ENCODE measurements around the gene CYGB.
"Not testable (repeated sequence)": the region's sequence is repeated elsewhere in the genome, so short reads cannot be mapped to it uniquely, and the experiment has no call there.

Gene CYGB

GRCh38 chr17:76538281-76538931, 897 bp upstream of the CYGB start:
- no peak for DNase-seq (ENCODE audit: low read depth, low spot score)

GRCh38 chr17:76537288-76537577, 276 bp downstream of the CYGB start:
- DNase-seq (ENCODE audit: low read depth, low spot score) = no peak

GRCh38 chr17:76536511-76537287, 810 bp downstream of the CYGB start:
- no peak for DNase-seq (ENCODE audit: low read depth, low spot score)

- DNase-seq (ENCODE audit: low read depth, low spot score) = no peak
Observed at GRCh38 chr17:76535788-76536510, 1.6 kb downstream of the CYGB start.

GRCh38 chr17:76534831-76535732, 2.4 kb downstream of the CYGB start:
- no peak for DNase-seq (ENCODE audit: low read depth, low spot score)

- DNase-seq (ENCODE audit: low read depth, low spot score) = not testable (repeated sequence)
Observed at GRCh38 chr17:76533640-76534359, 3.7 kb downstream of the CYGB start.

- DNase-seq (ENCODE audit: low read depth, low spot score) = no peak
Observed at GRCh38 chr17:76532072-76532651, 5.3 kb downstream of the CYGB start.

- DNase-seq (ENCODE audit: low read depth, low spot score) = no peak
Observed at GRCh38 chr17:76531486-76532038, 5.9 kb downstream of the CYGB start.

GRCh38 chr17:76530811-76531485, 6.6 kb downstream of the CYGB start:
- no peak for DNase-seq (ENCODE audit: low read depth, low spot score)

GRCh38 chr17:76530095-76530723, 7.3 kb downstream of the CYGB start:
- no peak for DNase-seq (ENCODE audit: low read depth, low spot score)

GRCh38 chr17:76529224-76530094, 8.1 kb downstream of the CYGB start:
- no peak for DNase-seq (ENCODE audit: low read depth, low spot score)

GRCh38 chr17:76528528-76529223, 8.8 kb downstream of the CYGB start:
- no peak for DNase-seq (ENCODE audit: low read depth, low spot score)

- DNase-seq (ENCODE audit: low read depth, low spot score) = no peak
Observed at GRCh38 chr17:76528156-76528527, 9.4 kb downstream of the CYGB start.

- DNase-seq (ENCODE audit: low read depth, low spot score) = no peak
Observed at GRCh38 chr17:76527430-76528111, 9.9 kb downstream of the CYGB start.

GRCh38 chr17:76527016-76527415, 10.5 kb downstream of the CYGB start:
- DNase-seq (ENCODE audit: low read depth, low spot score) = not testable (repeated sequence)

- DNase-seq (ENCODE audit: low read depth, low spot score) = not testable (repeated sequence)
Observed at GRCh38 chr17:76525513-76525833, 12.0 kb downstream of the CYGB start.

Measured in iPS DF 19.7 (cell line).